WERI-Rb-1 (cell line): ENCODE data around the gene PCDH20.

Experiments used
- DNase-seq: peaks from one replicate; pipeline ENCODE4 v3.0.0-alpha.2; 2020
- H3K27ac ChIP-seq: fragments of 250-450 bp; sonication (Bioruptor Pico); 2 replicates; pipeline ENCODE4 v1.5.1; 2020; ENCODE audit warnings: mild to moderate bottlenecking, moderate library complexity
- H3K27me3 ChIP-seq: fragments of 250-450 bp; sonication (Bioruptor Pico); 2 replicates; pipeline ENCODE4 v1.5.1; 2021; ENCODE audit warnings: mild to moderate bottlenecking, low read depth, moderate library complexity; ENCODE audit not compliant: insufficient read depth, severe bottlenecking
- H3K36me3 ChIP-seq: fragments of 250-450 bp; sonication (Bioruptor Pico); 2 replicates; pipeline ENCODE4 v1.5.1; 2020; ENCODE audit warnings: mild to moderate bottlenecking, moderate library complexity
- H3K4me3 ChIP-seq: 2 replicates; pipeline ENCODE4 v1.5.1; 2011; ENCODE audit warnings: low read depth, mild to moderate bottlenecking, control low read depth, low read length
- H3K9me3 ChIP-seq: fragments of 250-450 bp; sonication (Bioruptor Pico); 2 replicates; pipeline ENCODE4 v1.5.1; 2021; ENCODE audit warnings: mild to moderate bottlenecking, moderate library complexity; ENCODE audit not compliant: severe bottlenecking
- CTCF ChIP-seq: IDR thresholded peaks from 2 replicates; pipeline ENCODE4 v1.5.1; 2011; ENCODE audit warnings: low read depth, mild to moderate bottlenecking, control low read depth, inconsistent platforms, low read length

Gene PCDH20

GRCh38 chr13:61410266-61410665, 5.4 kb downstream of the PCDH20 start:
- Histone ChIP-seq H3K9me3 (no peaks in the 10 kb centered on the region), H3K4me3 (no peak overlapping the region), H3K36me3 (no peaks in the 10 kb centered on the region), H3K27me3 (no peaks in the 10 kb centered on the region), H3K27ac (no peak overlapping the region)
- TF ChIP-seq CTCF: no peak
- DNase-seq: no peak

DNA sequence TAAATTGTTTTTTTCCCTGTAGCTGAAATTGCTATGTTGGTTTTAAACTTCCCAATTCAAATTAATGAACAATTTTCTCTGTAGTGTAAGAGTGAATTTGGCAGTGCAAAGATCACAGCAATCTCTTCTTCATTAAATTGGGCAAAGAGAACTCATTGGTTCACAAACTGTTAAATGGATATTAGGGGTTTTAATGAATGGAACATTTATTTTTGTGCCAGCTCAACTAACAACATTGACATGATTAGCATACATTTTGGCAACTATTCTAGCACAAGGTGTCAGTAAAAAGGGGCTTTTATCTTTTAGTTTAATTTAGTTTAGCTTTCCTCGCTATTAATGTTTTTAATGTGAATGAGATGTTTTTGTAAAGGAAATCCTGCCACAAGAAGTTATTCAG, 7.1 kb downstream of the PCDH20 start:
- DNase-seq: no peak
- no peak for TF ChIP-seq CTCF
- H3K9me3 ChIP-seq: no peaks in the 10 kb centered on the region

GRCh38 chr13:61406275-61406674, 9.4 kb downstream of the PCDH20 start:
- Histone ChIP-seq H3K9me3 (no peaks in the 10 kb centered on the region), H3K36me3 (no peaks in the 10 kb centered on the region), H3K27me3 (no peaks in the 10 kb centered on the region), H3K27ac (no peak overlapping the region), H3K4me3 (no peak overlapping the region)
- TF ChIP-seq CTCF: no peak
- DNase-seq: no peak

More for the DNA sequence above, 7.1 kb downstream of the PCDH20 start:
- Histone ChIP-seq H3K4me3 (no peak overlapping the region), H3K36me3 (no peaks in the 10 kb centered on the region), H3K27ac (no peak overlapping the region), H3K27me3 (no peaks in the 10 kb centered on the region)

DNA sequence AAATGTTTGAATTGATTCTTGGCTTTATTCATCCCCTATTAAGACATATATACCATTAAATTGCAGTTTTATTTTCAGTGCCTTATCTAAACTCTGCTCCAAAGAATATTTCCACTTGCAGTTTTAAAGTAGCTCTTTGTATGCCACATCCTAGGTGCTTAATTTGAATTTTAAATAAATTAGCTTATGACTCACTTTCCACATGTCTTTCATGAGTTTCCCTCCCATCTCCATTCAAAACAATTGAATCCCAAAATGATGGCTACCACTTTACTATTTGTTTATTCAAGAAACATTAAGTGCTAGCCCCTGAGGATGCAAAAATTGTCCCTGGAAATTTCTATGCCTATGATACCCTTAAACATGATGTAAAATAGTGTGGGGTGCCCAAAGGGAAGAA, 19.5 kb downstream of the PCDH20 start:
- Histone ChIP-seq H3K9me3 (no peaks in the 10 kb centered on the region), H3K4me3 (no peak overlapping the region), H3K36me3 (no peaks in the 10 kb centered on the region), H3K27ac (no peak overlapping the region), H3K27me3 (no peaks in the 10 kb centered on the region)
- no peak for TF ChIP-seq CTCF
- DNase-seq: no peak

GRCh38 chr13:61391426-61391825, 24.2 kb downstream of the PCDH20 start:
- no peak overlapping the region for H3K27ac ChIP-seq
- no peak for TF ChIP-seq CTCF
- no peaks in the 10 kb centered on the region for H3K36me3 ChIP-seq
- no peaks in the 10 kb centered on the region for H3K27me3 ChIP-seq
- H3K4me3 ChIP-seq: no peak overlapping the region
- DNase-seq: no peak
- no peaks in the 10 kb centered on the region for H3K9me3 ChIP-seq

- Histone ChIP-seq H3K36me3 (no peaks in the 10 kb centered on the region), H3K4me3 (no peak overlapping the region), H3K9me3 (no peaks in the 10 kb centered on the region), H3K27ac (no peak overlapping the region), H3K27me3 (no peaks in the 10 kb centered on the region)
- no peak for TF ChIP-seq CTCF
- DNase-seq: no peak
Observed at GRCh38 chr13:61387694-61388093, 28.0 kb downstream of the PCDH20 start.
